GM13976 (cell line): ENCODE data around the gene CWC27.
A peak's percentile ranks its signal among the peaks of the same experiment; 100 is the strongest.

ENCODE experiments used
- DNase-seq: peaks from one replicate; pipeline ENCODE4 v3.0.0; 2012; ENCODE audit warnings: low spot score
- in situ Hi-C: fragments of 300-500 bp; cut with MboI; formaldehyde crosslinking; loops from one replicate; pipeline ENCODE4 v1.12.0; 2022; ENCODE audit warnings: low sequenced_read_pairs, mixed read lengths, inconsistent platforms; ENCODE audit not compliant: unreplicated experiment
- TF ChIP-seq, protein P1 (sequence below): IDR thresholded peaks from 2 replicates; pipeline ENCODE4 v1.5.1; 2012; ENCODE audit warnings: borderline replicate concordance, mild to moderate bottlenecking; ENCODE audit not compliant: insufficient read depth; ENCODE audit errors: extremely low read depth, missing control alignments, control extremely low read depth

CWC27 gene

GRCh38 chr5:65022932-65023331, 254.2 kb downstream of the CWC27 start:
- in situ Hi-C loops, result no loop called here
- TF ChIP-seq, protein P1, sequence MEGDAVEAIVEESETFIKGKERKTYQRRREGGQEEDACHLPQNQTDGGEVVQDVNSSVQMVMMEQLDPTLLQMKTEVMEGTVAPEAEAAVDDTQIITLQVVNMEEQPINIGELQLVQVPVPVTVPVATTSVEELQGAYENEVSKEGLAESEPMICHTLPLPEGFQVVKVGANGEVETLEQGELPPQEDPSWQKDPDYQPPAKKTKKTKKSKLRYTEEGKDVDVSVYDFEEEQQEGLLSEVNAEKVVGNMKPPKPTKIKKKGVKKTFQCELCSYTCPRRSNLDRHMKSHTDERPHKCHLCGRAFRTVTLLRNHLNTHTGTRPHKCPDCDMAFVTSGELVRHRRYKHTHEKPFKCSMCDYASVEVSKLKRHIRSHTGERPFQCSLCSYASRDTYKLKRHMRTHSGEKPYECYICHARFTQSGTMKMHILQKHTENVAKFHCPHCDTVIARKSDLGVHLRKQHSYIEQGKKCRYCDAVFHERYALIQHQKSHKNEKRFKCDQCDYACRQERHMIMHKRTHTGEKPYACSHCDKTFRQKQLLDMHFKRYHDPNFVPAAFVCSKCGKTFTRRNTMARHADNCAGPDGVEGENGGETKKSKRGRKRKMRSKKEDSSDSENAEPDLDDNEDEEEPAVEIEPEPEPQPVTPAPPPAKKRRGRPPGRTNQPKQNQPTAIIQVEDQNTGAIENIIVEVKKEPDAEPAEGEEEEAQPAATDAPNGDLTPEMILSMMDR, result no peak
- no peak for DNase-seq

GRCh38 chr5:65024681-65025080, 256.0 kb downstream of the CWC27 start:
- TF ChIP-seq, protein P1, result no peak
- in situ Hi-C loops, result no loop called here
- no peak for DNase-seq

- peak; percentile 32 for DNase-seq
- in situ Hi-C loops, result no loop called here
- TF ChIP-seq, protein P1, result no peak
Measured at GRCh38 chr5:65026816-65027548, 258.3 kb downstream of the CWC27 start.

DNA sequence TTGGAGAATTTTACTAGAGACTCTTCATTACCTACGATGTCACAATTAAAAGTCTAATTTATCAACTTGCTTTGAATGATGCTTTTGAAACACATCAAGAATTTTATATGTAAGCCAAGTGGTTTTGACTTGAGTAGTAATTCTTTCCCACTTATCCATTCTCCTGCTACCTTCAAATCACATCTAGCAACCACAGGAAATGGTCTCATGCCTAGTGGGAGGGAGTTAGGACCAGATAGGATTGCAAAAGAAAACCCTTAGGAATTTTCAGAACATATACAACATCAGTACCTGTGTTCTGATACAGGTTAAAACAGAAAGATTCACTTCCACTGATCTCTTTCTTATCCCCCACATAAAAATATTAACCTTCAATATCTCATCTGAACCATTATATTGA, 260.4 kb downstream of the CWC27 start:
- in situ Hi-C loops, result no loop called here
- TF ChIP-seq, protein P1, result no peak
- no peak for DNase-seq

- in situ Hi-C loops, result no loop called here
- TF ChIP-seq, protein P1, result no peak
- DNase-seq, result no peak
Measured at GRCh38 chr5:65030056-65030455, 261.3 kb downstream of the CWC27 start.

- TF ChIP-seq, protein P1, result no peak
- in situ Hi-C loops, result no loop called here
- DNase-seq, result no peak
Measured at GRCh38 chr5:65032250-65032649, 263.5 kb downstream of the CWC27 start.
